Kidney (tissue), 14 donors: ENCODE data around the gene FGGY. TPM values are rescaled to one million over a fixed set of nuclear protein-coding genes. Genes with fewer than 3 reads are reported as not detected.
"Not testable (repeated sequence)": the region's sequence is repeated elsewhere in the genome, so short reads cannot be mapped to it uniquely, and the experiment has no call there.

Source experiments
- DNase-seq, 5 donors: peaks; one replicate each; pipeline ENCODE4 v3.0.0-alpha.2; 2013 to 2020
- FAIRE-seq: peaks from 2 replicates; lab custom pipeline; 2012; peaks lifted over from hg19 to GRCh38; lab: Jason Lieb, UNC
- H3K27ac ChIP-seq, 2 donors: one replicate each; pipeline ENCODE4 v1.7.0; 2013; ENCODE audit warnings: low read depth in 2 of 2, low read length in 2 of 2, inconsistent platforms in 1 of 2
- H3K27me3 ChIP-seq: one replicate; pipeline ENCODE4 v1.7.1; 2013; ENCODE audit warnings: low read length, inconsistent platforms; ENCODE audit not compliant: control insufficient read depth, insufficient read depth
- H3K36me3 ChIP-seq, 3 donors: one replicate each; pipeline versions ENCODE4 v1.7.0 to v1.7.1; 2013; ENCODE audit warnings: low read length in 3 of 3, control low read depth in 1 of 3, inconsistent platforms in 1 of 3; ENCODE audit not compliant: insufficient read depth in 3 of 3, control insufficient read depth in 2 of 3
- H3K4me1 ChIP-seq, 3 donors: one replicate each; pipeline versions ENCODE4 v1.7.0 to v1.7.1; 2013; ENCODE audit warnings: low read length in 3 of 3, inconsistent platforms in 1 of 3, low read depth in 1 of 3; ENCODE audit not compliant: control insufficient read depth in 2 of 3, insufficient read depth in 2 of 3
- H3K4me3 ChIP-seq, 3 donors: one replicate each; pipeline versions ENCODE4 v1.7.0 to v1.8.1; 2013; ENCODE audit warnings: low read length in 3 of 3, control low read depth in 1 of 3, inconsistent platforms in 1 of 3
- H3K9ac ChIP-seq, 3 donors: one replicate each; pipeline versions ENCODE4 v1.7.0 to v1.7.1; 2013; ENCODE audit warnings: low read length in 3 of 3, control low read depth in 1 of 3, inconsistent platforms in 1 of 3
- H3K9me3 ChIP-seq, 3 donors: one replicate each; pipeline versions ENCODE4 v1.7.0 to v1.7.1; 2013; ENCODE audit warnings: low read length in 3 of 3, control low read depth in 1 of 3, inconsistent platforms in 1 of 3; ENCODE audit not compliant: control insufficient read depth in 2 of 3, insufficient read depth in 1 of 3
- intact Hi-C: fragments of 100-400 bp; cut with DNase I; formaldehyde crosslinking; loops from one replicate; pipeline ENCODE4 v1.11.1; 2022
- polyA plus RNA-seq: library from polyadenylated mRNA; stranded (reverse); fragments of 350-450 nt; fragmentation: Illumina TruSeq; extraction: RNeasy Lipid Tissue Mini Kit (QIAGEN cat#74804); gene quantifications from one replicate; pipeline ENCODE4 v1.2.3, GENCODE V29; 2014; ENCODE audit warnings: low read depth, low replicate concordance; ENCODE audit not compliant: insufficient read depth
- total RNA-seq: library from RNA; stranded (reverse); fragmentation: NEBNext Ultra II Directional; extraction: Animal tissue kit (Norgen Biotek cat#: 25700); gene quantifications from one replicate; pipeline ENCODE4 v1.2.1, GENCODE V29; 2021
- TF ChIP-seq, protein P1 (sequence below): IDR thresholded peaks from 3 replicates; pipeline ENCODE4 v1.5.1; 2012; ENCODE audit warnings: mild to moderate bottlenecking, moderate library complexity, borderline replicate concordance; ENCODE audit not compliant: insufficient read depth; ENCODE audit errors: extremely low read depth
- donor health status: control.
- donor health status: control.
- donor health status: control.
- donor health status: control.
- donor health status: control.
- donor health status: DM: yes; HTN: yes; CAD: no.
- donor health status: Normal renal cell carcinoma (clear cell type).

Gene FGGY
- total and polyA plus RNA-seq, 2 donors from 2014 or later, result 11.2 to 31.0 TPM

- Histone ChIP-seq H3K36me3 (peaks cover 0 to 2% (median 0%) of the 10 kb centered on the region in 3 donors), H3K9ac (no peak overlapping the region), H3K9me3 (no peaks in the 10 kb centered on the region), H3K4me1 (peaks cover 0 to under 1% (median 0%) of the 10 kb centered on the region in 3 donors), H3K27me3 (no peaks in the 10 kb centered on the region), H3K4me3 (no peak overlapping the region), H3K27ac (no peak overlapping the region)
- intact Hi-C loops, result no loop called here
- DNase-seq (no peak), FAIRE-seq (no peak)
- TF ChIP-seq, protein P1, sequence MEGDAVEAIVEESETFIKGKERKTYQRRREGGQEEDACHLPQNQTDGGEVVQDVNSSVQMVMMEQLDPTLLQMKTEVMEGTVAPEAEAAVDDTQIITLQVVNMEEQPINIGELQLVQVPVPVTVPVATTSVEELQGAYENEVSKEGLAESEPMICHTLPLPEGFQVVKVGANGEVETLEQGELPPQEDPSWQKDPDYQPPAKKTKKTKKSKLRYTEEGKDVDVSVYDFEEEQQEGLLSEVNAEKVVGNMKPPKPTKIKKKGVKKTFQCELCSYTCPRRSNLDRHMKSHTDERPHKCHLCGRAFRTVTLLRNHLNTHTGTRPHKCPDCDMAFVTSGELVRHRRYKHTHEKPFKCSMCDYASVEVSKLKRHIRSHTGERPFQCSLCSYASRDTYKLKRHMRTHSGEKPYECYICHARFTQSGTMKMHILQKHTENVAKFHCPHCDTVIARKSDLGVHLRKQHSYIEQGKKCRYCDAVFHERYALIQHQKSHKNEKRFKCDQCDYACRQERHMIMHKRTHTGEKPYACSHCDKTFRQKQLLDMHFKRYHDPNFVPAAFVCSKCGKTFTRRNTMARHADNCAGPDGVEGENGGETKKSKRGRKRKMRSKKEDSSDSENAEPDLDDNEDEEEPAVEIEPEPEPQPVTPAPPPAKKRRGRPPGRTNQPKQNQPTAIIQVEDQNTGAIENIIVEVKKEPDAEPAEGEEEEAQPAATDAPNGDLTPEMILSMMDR, result no peak
These were observed 53.6 kb downstream of the FGGY start for GRCh38 chr1:59350521-59350920.

DNA sequence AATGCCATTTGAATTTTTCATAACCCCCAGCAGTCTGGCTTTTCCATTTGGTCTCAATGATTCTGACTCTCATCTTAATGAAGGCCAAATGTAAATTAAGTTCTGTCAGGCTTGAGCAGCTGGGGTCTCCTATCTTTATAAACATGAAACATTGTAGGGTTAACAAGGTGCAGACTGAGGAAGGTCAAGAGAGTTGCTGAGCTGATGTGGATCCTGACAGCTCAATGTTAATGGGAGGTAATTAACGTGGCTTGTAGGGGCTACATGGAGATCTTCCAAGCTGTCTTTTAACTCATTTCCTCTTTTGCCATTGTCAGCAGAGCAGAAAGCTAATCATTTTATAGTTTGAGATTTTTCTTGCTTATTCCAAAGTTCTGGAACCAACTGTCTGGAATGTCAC lies 55.2 kb downstream of the FGGY start:
- FAIRE-seq (no peak), DNase-seq (no peak)
- Histone ChIP-seq H3K9ac (no peak overlapping the region), H3K27me3 (no peaks in the 10 kb centered on the region), H3K4me3 (no peak overlapping the region), H3K36me3 (no peaks in the 10 kb centered on the region), H3K27ac (no peak overlapping the region), H3K4me1 (peaks cover 0 to 2% (median 0%) of the 10 kb centered on the region in 3 donors), H3K9me3 (no peaks in the 10 kb centered on the region)
- TF ChIP-seq, protein P1, result no peak
- intact Hi-C loops, result no loop called here

GRCh38 chr1:59353453-59353852 lies 56.6 kb downstream of the FGGY start:
- Histone ChIP-seq H3K27me3 (no peaks in the 10 kb centered on the region), H3K4me1 (peaks cover 0 to 2% (median 0%) of the 10 kb centered on the region in 3 donors), H3K27ac (no peak overlapping the region), H3K9ac (no peak overlapping the region), H3K4me3 (no peak overlapping the region), H3K9me3 (no peaks in the 10 kb centered on the region), H3K36me3 (no peaks in the 10 kb centered on the region)
- no peak for DNase-seq
- intact Hi-C loops, result no loop called here
- FAIRE-seq, result no peak
- TF ChIP-seq, protein P1, result no peak

DNA sequence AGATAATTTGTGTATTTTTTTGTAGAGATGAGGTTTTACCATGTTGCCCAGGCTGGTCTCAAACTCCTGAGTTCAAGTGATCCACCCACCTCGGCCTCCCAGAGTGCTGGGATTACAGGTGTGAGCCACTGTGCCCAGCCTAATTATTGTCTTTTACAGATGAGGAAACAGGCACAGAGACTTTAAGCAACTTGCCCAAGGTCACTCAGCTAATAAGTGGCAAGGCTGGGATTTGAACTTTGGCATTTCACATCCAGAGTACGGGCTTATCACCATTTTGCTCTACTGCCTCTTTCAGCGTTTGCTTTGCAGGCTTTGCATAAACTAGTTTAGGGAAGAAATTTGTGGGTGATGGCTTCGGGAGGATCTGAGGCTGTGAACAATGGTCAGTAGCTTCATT lies 57.3 kb downstream of the FGGY start:
- H3K36me3 ChIP-seq, intact Hi-C loops, H3K27me3 ChIP-seq, FAIRE-seq, H3K9me3 ChIP-seq, H3K4me1 ChIP-seq, H3K9ac ChIP-seq, H3K27ac ChIP-seq, H3K4me3 ChIP-seq, DNase-seq: not testable (repeated sequence)
